GM23248 (cell line): ENCODE results near the gene SLC25A22. TPM values are rescaled to one million over a fixed set of nuclear protein-coding genes. Genes with fewer than 3 reads are reported as not detected.

ENCODE experiments used
- DNase-seq: peaks from one replicate; pipeline ENCODE4 v3.0.0-alpha.2; 2015
- H2AFZ ChIP-seq: fragments of 200-600 bp; sonication (generic); 2 replicates; pipeline ENCODE4 v1.6.1; 2016; ENCODE audit warnings: antibody characterized with exemption
- H3F3A ChIP-seq: fragments of 200-600 bp; sonication (generic); 2 replicates; pipeline ENCODE4 v1.6.1; 2016; ENCODE audit warnings: mild to moderate bottlenecking, antibody characterized with exemption, mixed run types; ENCODE audit not compliant: insufficient read depth
- H3K27ac ChIP-seq: fragments of 200-600 bp; sonication (generic); 2 replicates; pipeline ENCODE4 v1.5.1; 2016; ENCODE audit warnings: mild to moderate bottlenecking
- H3K27me3 ChIP-seq: fragments of 200-600 bp; sonication (generic); replicated peaks from 2 replicates; pipeline ENCODE4 v1.6.1; 2016; ENCODE audit warnings: mild to moderate bottlenecking; ENCODE audit not compliant: insufficient read depth
- H3K36me3 ChIP-seq: fragments of 200-600 bp; sonication (generic); 2 replicates; pipeline ENCODE4 v1.6.1; 2016; ENCODE audit warnings: low read depth, mild to moderate bottlenecking
- H3K4me1 ChIP-seq: fragments of 200-600 bp; sonication (generic); 2 replicates; pipeline ENCODE4 v1.6.1; 2016; ENCODE audit warnings: mild to moderate bottlenecking; ENCODE audit not compliant: insufficient read depth
- H3K4me2 ChIP-seq: fragments of 200-600 bp; sonication (generic); one replicate; pipeline ENCODE4 v1.6.1; 2016; ENCODE audit warnings: mild to moderate bottlenecking; ENCODE audit not compliant: unreplicated experiment
- H3K4me3 ChIP-seq: fragments of 200-600 bp; sonication (generic); 2 replicates; pipeline ENCODE4 v1.5.1; 2016; ENCODE audit warnings: mild to moderate bottlenecking
- H3K79me2 ChIP-seq: fragments of 200-600 bp; sonication (generic); 2 replicates; pipeline ENCODE4 v1.6.1; 2016; ENCODE audit warnings: mild to moderate bottlenecking; ENCODE audit not compliant: insufficient read depth
- H3K9ac ChIP-seq: fragments of 200-600 bp; sonication (generic); 2 replicates; pipeline ENCODE4 v1.6.1; 2016; ENCODE audit warnings: mild to moderate bottlenecking
- H3K9me2 ChIP-seq: fragments of 200-600 bp; sonication (generic); 2 replicates; pipeline ENCODE4 v1.6.1; 2016; ENCODE audit warnings: mixed run types, mild to moderate bottlenecking, moderate library complexity; ENCODE audit not compliant: insufficient read depth
- H3K9me3 ChIP-seq: fragments of 200-600 bp; sonication (generic); one replicate; pipeline ENCODE4 v1.6.1; 2017; ENCODE audit warnings: low read depth
- H4K20me1 ChIP-seq: fragments of 200-600 bp; sonication (generic); 2 replicates; pipeline ENCODE4 v1.6.0; 2016; ENCODE audit not compliant: insufficient read depth
- EZH2 ChIP-seq: fragments of 200-600 bp; sonication (generic); IDR thresholded peaks from 2 replicates; pipeline ENCODE4 v1.6.1; 2018; ENCODE audit warnings: antibody characterized with exemption, mild to moderate bottlenecking; ENCODE audit not compliant: insufficient read depth, poor library complexity, severe bottlenecking
- EZH2phosphoT487 ChIP-seq: fragments of 200-600 bp; sonication (generic); IDR thresholded peaks from 2 replicates; pipeline ENCODE4 v1.6.1; 2018; ENCODE audit warnings: antibody characterized with exemption, moderate library complexity, mild to moderate bottlenecking, low read depth; ENCODE audit not compliant: insufficient read depth
- WGBS, 2 experiments: methylation state at CpG; one replicate each; pipeline ENCODE4 v1.1.6; 2015 to 2017; ENCODE audit warnings: low lambda C conversion rate in 2 of 2, low coverage in 1 of 2; ENCODE audit errors: missing lambda C conversion rate in 2 of 2; 5-methylcytosine and 5-hydroxymethylcytosine counted together
- in situ Hi-C: fragments of 300-500 bp; cut with MboI; formaldehyde crosslinking; loops from 2 replicates; pipeline ENCODE4 v1.15.0; 2020
- polyA plus RNA-seq: library from polyadenylated mRNA; unstranded; fragments of >200 nt; fragmentation: Nextera tagmentation; extraction: Ambion mirVana; gene quantifications from 2 replicates; pipeline ENCODE4 v1.2.1, GENCODE V29; 2016
- total RNA-seq: library from RNA; depleted of rRNA; stranded (reverse); fragments of >200 nt; shearing (Covaris generic); gene quantifications from 2 replicates; pipeline ENCODE4 v1.2.3, GENCODE V29; 2014

The SLC25A22 gene
- total and polyA plus RNA-seq, 2 experiments from 2014 or later: 10.5 to 19.4 TPM

- peaks cover 6% of the 10 kb centered on the region for H3K4me1 ChIP-seq
- H3K9me3 ChIP-seq: no peaks in the 10 kb centered on the region
- TF ChIP-seq EZH2 (no peak), EZH2phosphoT487 (no peak)
- H2AFZ ChIP-seq: no peak overlapping the region
- 88 to 90% methylated on average over 29 to 30 of the region's 31 CpGs for WGBS, 2 experiments
- H3K36me3 ChIP-seq: no peaks in the 10 kb centered on the region; the same call in 1 of the 2 replicates
- no peak overlapping the region for H3K9ac ChIP-seq
- no peaks in the 10 kb centered on the region for H3K27me3 ChIP-seq
- no peak overlapping the region for H3K27ac ChIP-seq
- H3K4me3 ChIP-seq: no peak overlapping the region
- no peaks in the 10 kb centered on the region for H4K20me1 ChIP-seq
- H3K4me2 ChIP-seq: no peak overlapping the region
- H3K79me2 ChIP-seq: peaks cover 12% of the 10 kb centered on the region
- peaks cover 8% of the 10 kb centered on the region; the same call in 1 of the 2 replicates for H3F3A ChIP-seq
- DNase-seq: no peak
- H3K9me2 ChIP-seq: no peaks in the 10 kb centered on the region
- in situ Hi-C loops: no loop called here
These were observed 3.9 kb downstream of the SLC25A22 start for GRCh38 chr11:794013-794765.

GRCh38 chr11:793556-793955 is 4.5 kb downstream of the SLC25A22 start:
- peaks cover 6% of the 10 kb centered on the region for H3K4me1 ChIP-seq
- H3K9ac ChIP-seq: no peak overlapping the region
- TF ChIP-seq EZH2 (no peak), EZH2phosphoT487 (no peak)
- H3K27ac ChIP-seq: no peak overlapping the region
- DNase-seq: no peak
- in situ Hi-C loops: no loop called here
- H3K9me2 ChIP-seq: no peaks in the 10 kb centered on the region
- H3F3A ChIP-seq: peaks cover 8% of the 10 kb centered on the region; the same call in 1 of the 2 replicates
- no peak overlapping the region for H3K4me2 ChIP-seq
- no peak overlapping the region for H2AFZ ChIP-seq
- H4K20me1 ChIP-seq: no peaks in the 10 kb centered on the region
- no peaks in the 10 kb centered on the region for H3K27me3 ChIP-seq
- H3K36me3 ChIP-seq: no peaks in the 10 kb centered on the region; the same call in 1 of the 2 replicates
- H3K79me2 ChIP-seq: peaks cover 12% of the 10 kb centered on the region
- WGBS, 2 experiments: 98 to 99% methylated on average over 7 of the region's 7 CpGs
- no peak overlapping the region for H3K4me3 ChIP-seq
- H3K9me3 ChIP-seq: no peaks in the 10 kb centered on the region

DNA sequence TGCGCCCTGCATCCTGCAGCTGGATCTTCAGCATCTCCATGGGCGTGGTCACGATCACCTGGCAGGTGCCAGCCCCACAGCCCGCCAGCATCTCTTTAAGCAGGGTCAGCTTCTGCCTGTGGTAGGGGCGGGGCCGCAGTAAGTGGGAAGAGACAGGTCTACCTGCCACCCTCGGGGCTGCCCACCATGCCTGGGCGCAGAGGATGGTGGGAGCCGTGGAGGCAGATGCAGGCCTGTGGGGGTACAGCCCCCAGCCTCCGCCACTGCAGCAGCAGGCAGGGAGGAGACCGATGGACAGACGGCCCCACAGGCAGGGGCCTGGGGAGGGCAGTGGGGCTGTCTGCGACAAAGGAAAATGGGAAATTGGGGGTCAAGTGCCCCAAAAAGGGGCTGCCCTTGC is 5.2 kb downstream of the SLC25A22 start:
- H3K36me3 ChIP-seq: no peaks in the 10 kb centered on the region; the same call in 1 of the 2 replicates
- no peaks in the 10 kb centered on the region for H4K20me1 ChIP-seq
- in situ Hi-C loops: no loop called here
- 93 to 95% methylated on average over 13 of the region's 13 CpGs for WGBS, 2 experiments
- no peak overlapping the region for H3K4me2 ChIP-seq
- peaks cover 12% of the 10 kb centered on the region for H3K79me2 ChIP-seq
- H3K9me3 ChIP-seq: no peaks in the 10 kb centered on the region
- H3K9ac ChIP-seq: no peak overlapping the region
- no peak overlapping the region for H3K27ac ChIP-seq
- peaks cover 6% of the 10 kb centered on the region for H3K4me1 ChIP-seq
- H3K9me2 ChIP-seq: no peaks in the 10 kb centered on the region
- peaks cover 8% of the 10 kb centered on the region; the same call in 1 of the 2 replicates for H3F3A ChIP-seq
- H2AFZ ChIP-seq: no peak overlapping the region
- no peak overlapping the region for H3K4me3 ChIP-seq
- DNase-seq: no peak
- no peaks in the 10 kb centered on the region for H3K27me3 ChIP-seq
- TF ChIP-seq EZH2phosphoT487: no peak
- no peak for TF ChIP-seq EZH2

- in situ Hi-C loops: no loop called here
- TF ChIP-seq EZH2 (no peak), EZH2phosphoT487 (no peak)
These were observed 5.6 kb downstream of the SLC25A22 start for GRCh38 chr11:792535-792821.

More at GRCh38 chr11:792535-792821, 5.6 kb downstream of the SLC25A22 start:
- H3K4me1 ChIP-seq: peaks cover 6% of the 10 kb centered on the region
- no peak overlapping the region for H3K9ac ChIP-seq
- no peak overlapping the region for H2AFZ ChIP-seq
- no peak overlapping the region for H3K4me2 ChIP-seq
- H3K36me3 ChIP-seq: no peaks in the 10 kb centered on the region; the same call in 1 of the 2 replicates
- H3F3A ChIP-seq: peaks cover 8% of the 10 kb centered on the region; the same call in 1 of the 2 replicates
- no peaks in the 10 kb centered on the region for H3K9me2 ChIP-seq
- peaks cover 12% of the 10 kb centered on the region for H3K79me2 ChIP-seq
- H3K27ac ChIP-seq: no peak overlapping the region
- no peaks in the 10 kb centered on the region for H3K27me3 ChIP-seq
- no peak overlapping the region for H3K4me3 ChIP-seq
- H3K9me3 ChIP-seq: no peaks in the 10 kb centered on the region
- no peak for DNase-seq
- H4K20me1 ChIP-seq: no peaks in the 10 kb centered on the region
- 81% methylated on average over 13 of the region's 15 CpGs; no CpG with 5 or more reads in 1 of the 2 experiments for WGBS, 2 experiments
